ENCODE data around the gene FEZF2. TPM values are rescaled to one million over a fixed set of nuclear protein-coding genes. Genes with fewer than 3 reads are reported as not detected.

FEZF2 gene
- total RNA-seq, 1 donor from 2014 or later, result not detected

DNA sequence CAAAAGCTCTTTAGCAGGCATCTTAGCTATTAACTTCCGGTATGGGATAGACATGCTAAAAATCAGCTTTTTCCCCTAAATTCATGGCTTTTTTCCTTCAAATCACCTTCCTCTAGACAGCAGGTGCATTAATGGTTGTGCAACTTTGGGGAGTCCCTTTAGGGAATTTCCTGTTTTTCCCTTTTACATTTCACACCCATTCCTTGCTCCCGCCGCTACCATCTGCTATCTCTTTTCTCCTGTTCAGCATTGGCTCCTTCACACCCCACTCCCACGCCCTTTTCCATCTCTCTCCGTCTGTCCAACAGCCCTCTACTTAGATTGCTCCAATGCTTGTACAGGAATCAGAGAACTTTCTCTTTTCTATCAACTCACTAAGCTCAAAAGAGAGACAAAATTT is 43.4 kb downstream of the FEZF2 start:
- no peak for DNase-seq

DNA sequence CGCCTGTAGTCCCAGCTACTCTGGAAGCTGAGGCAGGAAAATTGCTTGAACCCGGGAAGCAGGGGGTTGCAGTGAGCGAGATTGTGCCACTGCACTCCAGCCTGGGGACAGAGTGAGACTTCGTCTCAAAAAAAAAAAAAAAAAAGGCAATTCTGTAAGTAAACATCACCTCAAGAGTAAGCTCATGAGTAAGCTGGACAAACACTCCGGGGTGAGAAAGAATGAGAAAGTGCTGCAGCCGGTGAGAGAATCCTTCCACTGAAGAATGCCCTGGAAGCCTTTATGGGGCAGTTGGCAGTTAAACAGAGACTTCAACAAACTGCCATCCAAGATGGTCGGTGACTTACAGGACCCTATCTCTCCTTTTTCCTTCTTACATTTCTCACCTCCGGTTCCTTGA is 47.5 kb downstream of the FEZF2 start:
- no peak for DNase-seq

DNA sequence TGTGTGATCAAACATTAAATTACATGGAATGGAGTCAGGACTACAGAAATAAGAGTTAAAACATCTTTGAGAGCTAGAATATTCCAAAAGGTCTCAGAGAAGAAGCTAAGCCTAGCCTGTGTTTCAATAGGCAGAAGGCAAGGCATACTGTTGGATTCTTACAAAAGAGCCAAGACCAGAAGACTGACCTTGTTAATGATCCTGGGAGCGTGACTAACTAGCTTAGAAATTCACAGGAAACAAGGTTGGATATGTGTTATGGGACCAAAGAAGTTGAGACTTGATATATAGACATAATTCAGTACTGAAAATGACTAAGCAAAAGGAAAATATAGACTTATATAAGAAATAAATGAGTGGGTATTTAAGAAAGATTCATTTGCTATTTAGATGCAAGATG is 50.1 kb downstream of the FEZF2 start:
- DNase-seq, result no peak
